Central memory CD8-positive, alpha-beta T cell (primary cell): ENCODE results near the gene HEATR1.
A peak's percentile ranks its signal among the peaks of the same experiment; 100 is the strongest.

Experiments used
- ATAC-seq: fragments of 150-1000 bp; cut with Tn5 transposase; replicated peaks from 2 replicates; pipeline ENCODE4 v1.10.0; 2022; ENCODE audit warnings: mild to moderate bottlenecking, moderate FRiP score, moderate number of reproducible peaks; ENCODE audit not compliant: poor library complexity, severe bottlenecking; ENCODE audit errors: extremely low read depth
- DNase-seq, 2 donors: peaks; one replicate each; pipeline ENCODE4 v3.0.0; 2021; ENCODE audit warnings: low spot score in 2 of 2
- H3K27ac Mint-ChIP-seq: one replicate; pipeline ENCODE4 v1.8.0; 2022; ENCODE audit warnings: low read depth, mild to moderate bottlenecking, moderate library complexity, mixed read lengths
- H3K27me3 Mint-ChIP-seq: one replicate; pipeline ENCODE4 v1.8.0; 2022; ENCODE audit warnings: mixed read lengths
- H3K36me3 Mint-ChIP-seq: one replicate; pipeline ENCODE4 v1.8.0; 2022; ENCODE audit warnings: mild to moderate bottlenecking, moderate library complexity, mixed read lengths; ENCODE audit not compliant: insufficient read depth
- H3K4me1 Mint-ChIP-seq: one replicate; pipeline ENCODE4 v1.8.0; 2022; ENCODE audit warnings: mixed read lengths
- H3K4me3 Mint-ChIP-seq: one replicate; pipeline ENCODE4 v1.8.0; 2022; ENCODE audit warnings: mild to moderate bottlenecking, moderate library complexity, mixed read lengths
- H3K9me3 Mint-ChIP-seq: one replicate; pipeline ENCODE4 v1.8.0; 2022; ENCODE audit warnings: mixed read lengths

HEATR1 gene

DNA sequence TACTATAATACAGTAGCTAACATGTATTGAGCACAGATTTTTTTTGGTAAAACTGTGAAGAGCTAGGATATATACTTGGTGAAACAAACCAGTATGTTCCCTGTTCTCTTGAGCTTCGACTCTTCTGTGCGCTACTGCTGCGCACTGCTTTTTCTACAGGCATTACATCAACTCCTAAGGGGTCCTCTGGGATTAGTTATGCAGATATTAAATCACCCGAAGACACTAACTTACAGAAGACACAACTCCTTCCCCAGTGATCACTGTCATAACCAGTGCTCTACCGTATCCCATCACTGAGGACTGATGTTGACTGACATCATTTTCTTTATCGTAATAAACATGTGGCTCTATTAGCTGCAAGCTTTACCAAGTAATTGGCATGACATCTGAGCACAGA lies 55.9 kb downstream of the HEATR1 start:
- Mint-ChIP-seq H3K27me3 (no peaks in the 10 kb centered on the region), H3K4me1 (peaks cover 14% of the 10 kb centered on the region), H3K27ac (no peak overlapping the region), H3K36me3 (peaks cover 71% of the 10 kb centered on the region), H3K4me3 (no peak overlapping the region), H3K9me3 (no peaks in the 10 kb centered on the region)
- no peak for DNase-seq
- no peak for ATAC-seq

DNA sequence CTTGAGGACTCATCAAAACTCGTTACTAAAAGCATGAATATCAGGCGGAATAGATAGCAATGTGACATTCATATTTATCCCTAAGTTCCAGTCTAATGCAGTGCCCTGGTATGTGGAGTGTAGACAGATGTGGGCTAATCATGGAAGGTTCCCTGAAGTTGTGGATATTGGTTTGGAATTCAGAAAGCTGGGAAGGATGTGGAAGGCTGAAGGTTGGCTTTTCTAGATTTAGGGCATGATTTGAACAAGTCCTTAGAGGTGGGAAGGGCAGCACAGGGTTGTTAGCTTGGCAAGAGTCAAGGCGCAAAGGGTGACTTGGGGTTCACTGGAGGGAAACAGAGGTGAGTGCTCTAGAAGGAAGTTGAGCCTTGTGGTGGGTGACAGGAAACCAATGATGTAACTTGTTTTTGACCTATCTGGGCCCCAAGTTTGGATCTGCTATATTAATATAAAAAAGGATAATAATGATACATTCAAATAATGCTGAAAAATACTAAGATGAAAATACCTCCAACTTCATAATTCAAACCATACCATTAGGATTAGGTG lies 58.6 kb downstream of the HEATR1 start:
- peaks cover 14% of the 10 kb centered on the region for H3K4me1 Mint-ChIP-seq
- no peak overlapping the region for H3K4me3 Mint-ChIP-seq
- no peaks in the 10 kb centered on the region for H3K27me3 Mint-ChIP-seq
- H3K9me3 Mint-ChIP-seq: no peaks in the 10 kb centered on the region
- ATAC-seq: peak; percentile 58
- H3K27ac Mint-ChIP-seq: peak overlapping the region; percentile 20
- H3K36me3 Mint-ChIP-seq: peaks cover 75% of the 10 kb centered on the region
- DNase-seq: no peak

DNA sequence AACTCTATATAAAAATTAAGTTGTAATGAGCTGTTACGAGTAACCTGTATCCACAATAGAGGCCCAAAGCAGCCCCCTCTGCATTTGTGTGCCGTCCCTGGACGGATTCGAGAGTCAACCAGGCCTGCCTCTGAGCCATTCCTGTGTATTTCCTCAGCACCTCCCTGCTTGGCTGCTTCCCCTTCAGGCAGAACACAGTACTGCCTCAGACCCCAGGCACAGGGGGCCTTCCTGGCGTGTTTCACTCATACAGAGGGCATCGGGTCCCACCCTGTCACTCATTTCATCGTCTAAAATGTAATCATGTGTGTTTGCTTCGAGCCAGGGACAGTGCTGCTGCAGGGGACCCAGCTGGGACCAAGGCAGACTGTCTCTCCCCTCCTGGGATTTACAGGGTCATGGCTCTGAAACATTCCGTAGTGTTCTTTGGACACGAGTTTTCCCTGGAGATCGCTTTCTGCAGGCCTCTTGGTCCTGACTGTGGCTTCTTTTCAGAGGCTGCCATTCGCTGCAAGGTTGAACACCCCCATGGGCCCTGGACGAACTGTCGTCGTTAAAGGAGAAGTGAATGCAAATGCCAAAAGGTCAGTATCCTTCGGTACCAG lies 61.1 kb downstream of the HEATR1 start:
- no peak for ATAC-seq
- Mint-ChIP-seq H3K9me3 (no peaks in the 10 kb centered on the region), H3K36me3 (peaks cover 73% of the 10 kb centered on the region), H3K4me3 (no peak overlapping the region), H3K27ac (peak overlapping the region; percentile 41), H3K27me3 (no peaks in the 10 kb centered on the region), H3K4me1 (peaks cover 14% of the 10 kb centered on the region)
- no peak for DNase-seq

DNA sequence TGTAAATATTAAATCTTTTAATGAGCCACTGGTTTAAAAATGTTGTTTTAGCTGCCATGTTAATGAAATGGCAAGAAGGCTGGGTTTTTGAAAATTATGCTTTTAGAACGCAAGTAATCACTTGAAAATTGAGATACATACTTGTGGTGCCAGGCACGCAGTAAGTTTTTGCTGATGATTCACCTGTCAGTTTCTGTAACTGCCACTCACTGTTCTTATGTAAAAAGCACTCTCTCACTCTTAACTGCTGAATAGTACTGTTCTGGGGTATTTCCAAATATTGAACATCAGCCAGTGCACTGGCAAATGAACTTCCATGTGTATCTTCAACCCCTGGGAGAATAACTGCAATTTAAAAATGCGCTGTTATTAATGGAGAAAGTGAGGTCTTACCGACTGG lies 62.6 kb downstream of the HEATR1 start:
- H3K27ac Mint-ChIP-seq: no peak overlapping the region
- peaks cover 14% of the 10 kb centered on the region for H3K4me1 Mint-ChIP-seq
- H3K4me3 Mint-ChIP-seq: no peak overlapping the region
- H3K27me3 Mint-ChIP-seq: no peaks in the 10 kb centered on the region
- ATAC-seq (no peak), DNase-seq (no peak)
- H3K9me3 Mint-ChIP-seq: no peaks in the 10 kb centered on the region
- peaks cover 75% of the 10 kb centered on the region for H3K36me3 Mint-ChIP-seq

DNA sequence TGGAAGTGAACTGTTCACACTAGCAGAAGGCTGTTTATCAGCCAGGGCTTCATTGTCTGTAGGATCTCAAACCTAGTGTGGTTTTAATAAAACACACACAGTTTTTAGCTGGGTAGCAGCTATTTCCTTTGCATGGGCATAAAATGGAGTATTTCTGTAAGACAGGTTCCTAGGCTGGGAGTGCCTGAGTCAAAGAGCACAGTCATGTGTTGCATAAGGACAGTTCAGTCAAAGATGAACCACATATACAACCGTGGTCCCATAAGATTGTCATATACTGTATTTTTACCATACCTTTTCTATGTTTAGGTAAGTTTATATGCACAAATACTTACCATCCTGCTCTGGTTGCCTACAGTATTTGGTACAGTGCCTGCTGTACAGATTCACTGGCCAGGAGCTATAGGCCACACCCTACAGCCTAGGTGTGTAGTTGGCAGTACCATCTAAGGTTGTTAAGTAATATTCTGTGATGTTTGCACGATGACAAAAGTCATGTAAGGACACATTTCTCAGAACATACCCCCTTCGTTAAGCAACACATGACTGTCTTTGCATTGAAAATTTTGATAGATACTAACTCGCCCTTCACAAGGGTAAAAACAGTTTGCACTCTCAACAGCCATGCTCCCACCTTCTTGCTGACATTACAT lies 63.4 kb downstream of the HEATR1 start:
- Mint-ChIP-seq H3K36me3 (peaks cover 76% of the 10 kb centered on the region), H3K27me3 (no peaks in the 10 kb centered on the region), H3K4me1 (peaks cover 15% of the 10 kb centered on the region), H3K27ac (no peak overlapping the region), H3K9me3 (no peaks in the 10 kb centered on the region), H3K4me3 (no peak overlapping the region)
- ATAC-seq (no peak), DNase-seq (no peak)

DNA sequence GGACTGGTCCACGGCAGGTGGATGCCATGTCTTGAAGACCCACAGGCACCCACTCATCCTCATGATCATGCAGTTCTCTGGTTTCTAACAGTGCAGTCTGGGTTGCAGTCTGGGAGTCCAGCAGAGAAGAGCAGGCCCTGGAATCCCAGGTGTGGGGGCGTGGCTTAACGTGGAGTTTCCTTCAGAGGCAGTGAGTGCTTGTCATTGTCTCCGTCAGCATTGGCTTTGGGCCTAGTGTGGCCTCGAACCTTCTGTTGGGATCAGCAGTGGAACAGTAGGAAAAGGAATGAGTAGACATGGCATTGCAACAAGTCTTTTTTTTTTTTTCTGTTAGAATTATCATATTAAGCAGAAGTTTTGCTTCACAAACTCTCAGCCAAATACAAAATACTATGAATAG lies 67.8 kb downstream of the HEATR1 start:
- no peak overlapping the region for H3K27ac Mint-ChIP-seq
- H3K4me1 Mint-ChIP-seq: peaks cover 33% of the 10 kb centered on the region
- no peaks in the 10 kb centered on the region for H3K9me3 Mint-ChIP-seq
- DNase-seq (no peak), ATAC-seq (no peak)
- peaks cover 51% of the 10 kb centered on the region for H3K36me3 Mint-ChIP-seq
- no peaks in the 10 kb centered on the region for H3K27me3 Mint-ChIP-seq
- H3K4me3 Mint-ChIP-seq: no peak overlapping the region

DNA sequence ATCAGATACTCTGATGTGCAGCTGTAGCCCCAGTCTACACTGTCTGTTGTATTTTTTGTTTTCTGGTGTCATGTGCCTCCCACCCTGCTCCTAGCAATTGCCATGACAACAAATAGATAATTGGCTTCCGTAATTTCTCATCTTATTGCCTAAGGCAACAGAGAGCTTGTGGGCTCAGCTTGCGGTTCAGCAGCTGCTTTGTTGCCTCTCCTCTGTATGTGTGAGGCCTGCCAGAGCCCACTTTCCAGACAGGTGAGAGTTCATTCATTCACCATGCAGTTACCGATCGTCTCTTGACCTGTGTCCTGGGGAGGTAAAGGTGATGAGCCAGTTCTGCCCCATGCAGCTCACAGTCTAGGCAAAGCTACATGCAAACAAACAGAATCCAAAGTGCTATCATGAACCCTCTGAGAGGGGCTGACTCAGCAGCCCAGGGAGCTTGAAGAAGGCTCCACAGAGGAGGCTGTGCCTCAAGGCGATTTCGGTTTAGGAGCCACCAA lies 68.6 kb downstream of the HEATR1 start:
- Mint-ChIP-seq H3K27ac (peak overlapping the region; percentile 22), H3K4me1 (peaks cover 35% of the 10 kb centered on the region), H3K36me3 (peaks cover 53% of the 10 kb centered on the region), H3K4me3 (no peak overlapping the region), H3K27me3 (no peaks in the 10 kb centered on the region), H3K9me3 (no peaks in the 10 kb centered on the region)
- DNase-seq: no peak
- no peak for ATAC-seq

DNA sequence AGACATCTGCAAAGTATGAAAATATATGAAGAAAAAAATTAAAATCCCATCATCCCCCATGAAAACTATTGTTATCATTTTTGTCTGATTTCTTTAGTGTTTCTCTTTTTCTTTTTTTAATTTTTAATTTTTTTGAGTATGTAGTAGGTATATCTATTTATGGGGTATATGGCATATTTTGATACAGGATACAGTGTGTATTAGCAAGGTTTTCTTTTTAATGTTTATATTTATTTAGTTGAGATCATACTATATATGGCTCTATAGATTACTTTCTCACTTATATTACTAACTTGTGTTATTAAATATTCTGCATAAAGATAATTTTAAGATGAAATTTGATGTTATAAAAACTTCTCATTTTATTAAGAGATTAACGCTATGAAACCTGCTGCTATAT lies 69.1 kb downstream of the HEATR1 start:
- Mint-ChIP-seq H3K4me3 (no peak overlapping the region), H3K4me1 (peaks cover 40% of the 10 kb centered on the region), H3K9me3 (no peaks in the 10 kb centered on the region), H3K27ac (no peak overlapping the region), H3K27me3 (no peaks in the 10 kb centered on the region), H3K36me3 (peaks cover 51% of the 10 kb centered on the region)
- ATAC-seq: no peak
- no peak for DNase-seq

DNA sequence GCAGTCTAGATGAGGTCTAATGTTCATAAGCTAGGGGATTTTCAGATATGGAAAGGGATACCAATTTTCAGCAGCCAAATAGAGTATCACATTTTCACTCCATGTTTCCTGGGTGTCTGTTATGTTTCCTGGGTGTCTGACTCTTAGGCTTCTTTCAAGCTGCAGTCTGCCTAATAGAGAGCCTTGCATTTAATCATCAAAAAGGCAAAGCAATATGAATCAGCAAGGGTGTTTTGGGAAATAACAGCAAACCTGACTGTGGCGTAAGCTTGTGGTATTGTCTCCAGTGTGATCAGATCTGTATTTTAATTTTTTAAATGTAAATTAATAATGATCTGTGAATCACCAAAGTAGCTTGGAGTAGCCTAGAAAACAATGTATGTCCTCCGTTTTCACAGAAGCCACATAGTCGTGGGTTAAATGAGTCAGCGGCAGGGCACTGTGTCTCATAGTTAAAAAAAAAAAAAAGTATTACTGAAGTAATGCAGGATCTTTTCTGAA lies 70.1 kb downstream of the HEATR1 start:
- no peaks in the 10 kb centered on the region for H3K9me3 Mint-ChIP-seq
- H3K4me1 Mint-ChIP-seq: peaks cover 43% of the 10 kb centered on the region
- peak; percentile 49 for ATAC-seq
- DNase-seq: no peak
- peak overlapping the region; percentile 79 for H3K27ac Mint-ChIP-seq
- H3K36me3 Mint-ChIP-seq: peaks cover 44% of the 10 kb centered on the region
- H3K27me3 Mint-ChIP-seq: no peaks in the 10 kb centered on the region
- H3K4me3 Mint-ChIP-seq: no peak overlapping the region

DNA sequence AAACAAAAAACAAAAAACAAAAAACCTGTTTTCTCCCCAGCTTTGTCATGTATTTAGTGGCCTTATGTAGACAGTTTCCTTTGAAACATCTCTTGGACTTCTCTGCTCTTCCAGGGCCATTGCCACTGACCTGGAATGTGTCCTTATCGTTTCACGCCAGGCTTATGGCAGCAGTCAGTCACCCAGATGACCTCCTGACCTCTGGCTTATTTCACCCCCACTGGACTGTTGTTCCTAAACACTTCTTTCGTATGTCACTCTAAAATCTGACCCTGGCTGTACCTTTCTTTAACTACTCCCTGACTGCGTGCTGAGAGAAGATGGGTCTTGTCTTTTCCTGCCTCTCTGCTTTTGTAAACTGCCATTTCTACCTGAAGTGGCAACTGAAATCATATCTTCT lies 71.5 kb downstream of the HEATR1 start:
- H3K27me3 Mint-ChIP-seq: no peaks in the 10 kb centered on the region
- ATAC-seq (no peak), DNase-seq (no peak)
- H3K27ac Mint-ChIP-seq: no peak overlapping the region
- no peak overlapping the region for H3K4me3 Mint-ChIP-seq
- no peaks in the 10 kb centered on the region for H3K9me3 Mint-ChIP-seq
- H3K4me1 Mint-ChIP-seq: peaks cover 47% of the 10 kb centered on the region
- peaks cover 41% of the 10 kb centered on the region for H3K36me3 Mint-ChIP-seq

DNA sequence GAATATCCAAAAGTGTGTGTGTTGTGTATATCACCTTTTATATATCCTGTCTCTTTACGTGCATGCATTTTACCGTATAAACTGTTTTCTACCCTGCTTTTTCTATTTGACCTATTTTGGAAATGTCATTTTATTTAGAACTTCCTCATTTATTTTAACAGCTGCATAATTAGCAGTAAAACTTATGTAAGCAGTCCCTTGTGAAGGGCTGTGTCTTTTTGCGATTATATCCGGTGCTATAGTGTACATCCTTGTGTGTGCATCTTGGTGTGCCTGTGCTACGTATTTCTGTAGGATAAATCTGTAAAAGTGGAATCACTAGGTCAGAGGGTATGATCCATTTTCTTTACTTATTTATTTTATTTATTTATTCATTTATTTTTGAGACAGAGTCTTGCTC lies 73.4 kb downstream of the HEATR1 start:
- H3K4me3 Mint-ChIP-seq: no peak overlapping the region
- H3K36me3 Mint-ChIP-seq: peaks cover 40% of the 10 kb centered on the region
- H3K27ac Mint-ChIP-seq: peak overlapping the region; percentile 59
- no peak for DNase-seq
- no peak for ATAC-seq
- peaks cover 40% of the 10 kb centered on the region for H3K4me1 Mint-ChIP-seq
- no peaks in the 10 kb centered on the region for H3K27me3 Mint-ChIP-seq
- no peaks in the 10 kb centered on the region for H3K9me3 Mint-ChIP-seq

DNA sequence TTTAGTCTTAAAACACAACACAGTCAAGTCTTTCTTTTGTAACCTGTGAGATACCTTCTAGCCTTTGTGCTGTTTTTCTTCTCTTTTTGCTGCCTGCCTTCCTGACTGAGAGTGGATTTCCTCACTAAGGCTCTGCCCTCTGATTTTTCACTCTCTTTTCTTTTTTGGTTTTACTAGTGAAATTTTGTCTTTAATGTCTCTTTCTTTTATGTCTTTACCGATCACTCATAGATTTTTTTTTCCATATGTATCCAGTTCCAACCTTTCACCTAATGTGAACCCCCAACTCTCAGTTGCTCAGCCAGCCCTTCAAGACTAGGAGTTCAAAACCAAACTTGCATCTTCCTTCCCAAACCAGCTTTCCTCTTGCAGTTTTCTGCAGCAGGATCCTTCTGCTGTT lies 74.0 kb downstream of the HEATR1 start:
- Mint-ChIP-seq H3K27ac (peak overlapping the region; percentile 59), H3K36me3 (peaks cover 35% of the 10 kb centered on the region), H3K4me3 (no peak overlapping the region), H3K9me3 (no peaks in the 10 kb centered on the region), H3K4me1 (peaks cover 35% of the 10 kb centered on the region), H3K27me3 (no peaks in the 10 kb centered on the region)
- ATAC-seq: no peak
- DNase-seq: no peak

DNA sequence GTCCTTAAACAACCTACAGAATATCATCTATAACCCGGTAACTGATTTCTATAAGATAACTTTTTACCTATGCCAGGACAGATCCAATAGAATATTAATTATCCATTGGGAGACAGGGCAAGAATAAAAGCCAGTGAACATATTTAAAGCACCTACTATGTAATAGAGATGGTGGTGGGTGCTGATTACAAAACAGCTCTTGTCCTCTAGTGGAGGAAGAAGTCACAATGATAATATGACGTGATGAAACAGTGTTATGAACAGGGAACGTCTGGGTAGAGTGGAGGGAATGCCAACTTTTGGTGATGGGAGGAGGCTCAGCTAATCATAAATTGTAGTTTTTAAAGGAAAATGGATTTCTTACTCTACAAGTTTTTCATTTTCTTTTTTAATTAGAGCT lies 78.2 kb downstream of the HEATR1 start:
- H3K4me1 Mint-ChIP-seq: peaks cover 29% of the 10 kb centered on the region
- H3K4me3 Mint-ChIP-seq: no peak overlapping the region
- no peaks in the 10 kb centered on the region for H3K9me3 Mint-ChIP-seq
- DNase-seq (no peak), ATAC-seq (no peak)
- H3K27ac Mint-ChIP-seq: no peak overlapping the region
- H3K27me3 Mint-ChIP-seq: no peaks in the 10 kb centered on the region
- H3K36me3 Mint-ChIP-seq: peaks cover 41% of the 10 kb centered on the region
